ENCODE data around the gene TNFAIP8L2.

Gene TNFAIP8L2
- 0.86 to 6.2 (median 3.1) reads per million in 3 donors for total RNA-seq

DNA sequence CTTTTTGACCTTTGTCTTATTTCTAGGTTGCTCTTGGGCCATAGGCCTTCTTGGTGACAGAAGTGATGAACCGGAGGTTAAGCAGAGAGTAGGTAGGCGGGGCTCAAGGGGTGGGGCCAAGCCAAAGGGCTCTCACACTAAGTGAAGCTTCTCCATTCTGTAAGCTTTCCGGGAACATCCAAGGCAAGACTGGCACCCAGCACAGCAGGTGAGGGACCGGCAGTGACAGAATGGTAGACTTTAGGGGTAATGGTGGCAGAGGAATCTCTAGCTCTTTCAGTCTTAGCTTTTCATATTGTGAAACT, at the start of gene TNFAIP8L2:
TSS of gene TNFAIP8L2 (plus strand) at position 135 of the 305 bp plus-strand sequence. CDS start 2,049 bp downstream, outside the sequence.
- Histone ChIP-seq H3K4me3 (ENCODE audit: insufficient read depth, low read depth, low read length, poor library complexity, severe bottlenecking) (peak within 1 kb of the TSS; percentile 78), H3K9me3 (ENCODE audit: control insufficient read depth, low read length) (no peaks in the 10 kb centered on the region), H3K27me3 (replicated peaks; ENCODE audit: control insufficient read depth, insufficient read depth, low read length, poor library complexity, severe bottlenecking) (no peaks in the 10 kb centered on the region), H3K27ac (ENCODE audit: insufficient read depth, low read length, poor library complexity, severe bottlenecking) (peak within 1 kb of the TSS; percentile 64), H3K36me3 (ENCODE audit: control insufficient read depth, insufficient read depth, low read length) (peaks cover 8% of the 10 kb centered on the region), H3K4me1 (ENCODE audit: control insufficient read depth, insufficient read depth, low read length, poor library complexity, severe bottlenecking) (peaks cover 15% of the 10 kb centered on the region)
- peak; percentile 42 to 62 (median 55) for DNase-seq

DNA sequence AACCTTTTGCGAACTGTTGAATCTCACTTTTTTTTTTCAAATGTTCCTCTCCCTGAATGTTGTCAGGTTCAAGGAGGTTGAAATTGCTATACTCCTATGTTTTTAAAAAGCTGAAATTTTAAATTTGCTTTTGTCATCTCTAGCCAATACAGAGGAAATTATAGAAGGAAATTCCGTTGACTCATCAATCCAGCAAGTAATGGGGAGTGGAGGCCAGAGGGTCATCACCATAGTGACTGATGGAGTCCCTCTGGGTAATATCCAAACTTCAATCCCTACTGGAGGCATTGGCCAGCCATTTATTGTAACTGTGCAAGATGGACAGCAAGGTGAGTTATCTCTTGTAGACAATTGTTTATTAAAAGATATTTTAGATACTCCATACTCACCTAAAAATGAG, 49.6 kb upstream of the TNFAIP8L2 start:
- no peaks in the 10 kb centered on the region for H3K9me3 ChIP-seq (ENCODE audit: control insufficient read depth, low read length)
- peaks cover 7% of the 10 kb centered on the region for H3K36me3 ChIP-seq (ENCODE audit: control insufficient read depth, insufficient read depth, low read length)
- no peak overlapping the region for H3K27ac ChIP-seq (ENCODE audit: insufficient read depth, low read length, poor library complexity, severe bottlenecking)
- no peak for DNase-seq
- no peak overlapping the region for H3K4me3 ChIP-seq (ENCODE audit: insufficient read depth, low read depth, low read length, poor library complexity, severe bottlenecking)
- H3K27me3 ChIP-seq (replicated peaks; ENCODE audit: control insufficient read depth, insufficient read depth, low read length, poor library complexity, severe bottlenecking): no peaks in the 10 kb centered on the region
- no peaks in the 10 kb centered on the region for H3K4me1 ChIP-seq (ENCODE audit: control insufficient read depth, insufficient read depth, low read length, poor library complexity, severe bottlenecking)

DNA sequence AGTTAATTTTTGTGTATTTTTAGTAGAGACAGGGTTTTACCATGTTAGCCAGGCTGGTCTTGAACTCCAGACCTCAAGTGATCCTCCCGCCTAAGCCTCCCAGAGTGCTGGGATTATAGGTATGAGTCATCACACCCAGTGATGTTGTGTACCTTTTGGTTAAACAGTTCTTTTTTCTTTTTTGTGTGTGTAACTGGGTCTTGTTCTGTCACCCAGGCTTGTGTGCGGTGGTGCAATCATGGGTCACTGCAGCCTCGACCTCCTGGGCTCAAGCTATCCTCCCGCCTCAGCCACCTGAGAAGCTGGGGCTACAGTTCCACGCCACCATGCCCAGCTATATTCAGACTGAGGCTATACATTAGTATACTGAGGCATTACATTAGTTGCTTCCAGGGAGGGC, 48.1 kb upstream of the TNFAIP8L2 start:
- no peaks in the 10 kb centered on the region for H3K4me1 ChIP-seq (ENCODE audit: control insufficient read depth, insufficient read depth, low read length, poor library complexity, severe bottlenecking)
- H3K36me3 ChIP-seq (ENCODE audit: control insufficient read depth, insufficient read depth, low read length): peaks cover 4% of the 10 kb centered on the region
- no peak for DNase-seq
- H3K9me3 ChIP-seq (ENCODE audit: control insufficient read depth, low read length): no peaks in the 10 kb centered on the region
- H3K27ac ChIP-seq (ENCODE audit: insufficient read depth, low read length, poor library complexity, severe bottlenecking): no peak overlapping the region
- H3K27me3 ChIP-seq (replicated peaks; ENCODE audit: control insufficient read depth, insufficient read depth, low read length, poor library complexity, severe bottlenecking): no peaks in the 10 kb centered on the region
- H3K4me3 ChIP-seq (ENCODE audit: insufficient read depth, low read depth, low read length, poor library complexity, severe bottlenecking): no peak overlapping the region

DNA sequence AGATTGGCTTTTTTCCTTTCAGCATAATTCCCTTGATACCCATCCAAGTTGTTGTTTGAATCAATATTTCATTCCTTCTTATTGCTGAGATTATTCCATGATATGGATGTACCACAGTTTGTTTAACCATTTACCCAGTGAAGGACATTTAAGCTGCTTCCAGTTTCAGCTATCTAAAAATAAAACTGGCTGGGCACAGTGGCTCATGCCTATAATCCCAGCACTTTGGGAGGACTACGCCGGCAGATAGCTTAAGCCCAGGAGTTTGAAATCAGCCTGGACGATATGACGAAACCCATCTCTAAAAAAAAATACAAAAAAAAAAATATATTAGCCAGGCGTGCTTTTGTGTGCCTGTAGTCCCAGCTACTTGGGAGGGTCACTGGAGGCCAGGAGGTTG, 42.6 kb upstream of the TNFAIP8L2 start:
- Histone ChIP-seq H3K27ac (ENCODE audit: insufficient read depth, low read length, poor library complexity, severe bottlenecking) (no peak overlapping the region), H3K9me3 (ENCODE audit: control insufficient read depth, low read length) (no peaks in the 10 kb centered on the region), H3K27me3 (replicated peaks; ENCODE audit: control insufficient read depth, insufficient read depth, low read length, poor library complexity, severe bottlenecking) (no peaks in the 10 kb centered on the region), H3K4me3 (ENCODE audit: insufficient read depth, low read depth, low read length, poor library complexity, severe bottlenecking) (no peak overlapping the region), H3K4me1 (ENCODE audit: control insufficient read depth, insufficient read depth, low read length, poor library complexity, severe bottlenecking) (no peaks in the 10 kb centered on the region), H3K36me3 (ENCODE audit: control insufficient read depth, insufficient read depth, low read length) (no peaks in the 10 kb centered on the region)
- DNase-seq: no peak

DNA sequence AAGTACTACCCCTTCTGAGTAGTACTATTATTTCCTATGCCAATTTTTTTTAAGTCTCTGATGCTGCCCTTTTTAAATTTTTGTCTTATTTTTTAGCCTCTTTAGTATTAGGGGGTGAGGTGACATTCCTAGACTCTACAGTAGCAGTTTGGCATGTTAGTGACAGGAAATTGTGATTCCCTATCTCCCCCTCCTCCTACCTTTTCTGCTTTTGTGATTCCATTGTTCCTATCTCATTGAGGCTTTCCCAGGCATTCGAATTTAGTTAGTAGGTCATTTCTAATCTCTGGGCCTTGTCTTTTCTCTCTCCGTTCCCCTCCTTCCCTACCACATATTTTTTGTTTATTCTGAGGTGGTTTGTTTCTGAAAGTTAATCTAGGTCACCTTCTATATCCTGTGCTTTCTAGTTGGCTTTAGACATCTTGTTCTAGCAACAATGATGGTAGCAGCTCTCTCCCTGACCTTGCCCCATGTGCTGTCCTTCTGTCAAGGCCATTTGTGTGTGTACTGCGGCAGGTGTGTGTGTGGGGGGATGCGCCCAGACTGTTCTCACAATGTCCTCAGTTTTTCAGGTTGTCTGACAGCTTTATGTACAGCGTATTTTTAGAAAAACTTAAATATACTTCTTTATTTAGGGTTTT, 31.6 kb upstream of the TNFAIP8L2 start:
- no peak overlapping the region for H3K4me3 ChIP-seq (ENCODE audit: insufficient read depth, low read depth, low read length, poor library complexity, severe bottlenecking)
- H3K27ac ChIP-seq (ENCODE audit: insufficient read depth, low read length, poor library complexity, severe bottlenecking): no peak overlapping the region
- peaks cover 4% of the 10 kb centered on the region for H3K4me1 ChIP-seq (ENCODE audit: control insufficient read depth, insufficient read depth, low read length, poor library complexity, severe bottlenecking)
- no peak for DNase-seq
- no peaks in the 10 kb centered on the region for H3K36me3 ChIP-seq (ENCODE audit: control insufficient read depth, insufficient read depth, low read length)
- no peaks in the 10 kb centered on the region for H3K27me3 ChIP-seq (replicated peaks; ENCODE audit: control insufficient read depth, insufficient read depth, low read length, poor library complexity, severe bottlenecking)
- H3K9me3 ChIP-seq (ENCODE audit: control insufficient read depth, low read length): no peaks in the 10 kb centered on the region

DNA sequence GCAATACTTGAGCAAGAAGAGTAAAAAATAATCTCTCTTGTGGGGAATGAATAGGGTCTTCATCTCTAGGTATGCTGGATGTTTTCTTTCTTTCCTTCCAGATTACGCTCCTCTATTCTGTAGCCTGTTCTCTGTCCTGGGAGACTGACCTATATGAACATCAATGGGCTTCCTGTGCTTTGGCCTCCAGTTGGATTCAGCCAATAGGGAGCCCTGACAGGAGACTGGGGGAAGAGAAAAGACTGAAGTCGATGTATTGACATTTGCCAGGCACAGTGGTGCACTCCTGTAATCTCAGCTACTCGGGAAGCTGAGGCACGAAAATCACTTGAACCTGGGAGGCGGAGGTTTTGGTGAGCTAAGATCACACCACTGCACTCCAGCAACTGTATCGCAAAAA, 27.6 kb upstream of the TNFAIP8L2 start:
- Histone ChIP-seq H3K9me3 (ENCODE audit: control insufficient read depth, low read length) (no peaks in the 10 kb centered on the region), H3K36me3 (ENCODE audit: control insufficient read depth, insufficient read depth, low read length) (no peaks in the 10 kb centered on the region), H3K4me3 (ENCODE audit: insufficient read depth, low read depth, low read length, poor library complexity, severe bottlenecking) (no peak overlapping the region), H3K27me3 (replicated peaks; ENCODE audit: control insufficient read depth, insufficient read depth, low read length, poor library complexity, severe bottlenecking) (no peaks in the 10 kb centered on the region), H3K4me1 (ENCODE audit: control insufficient read depth, insufficient read depth, low read length, poor library complexity, severe bottlenecking) (peaks cover 4% of the 10 kb centered on the region), H3K27ac (ENCODE audit: insufficient read depth, low read length, poor library complexity, severe bottlenecking) (no peak overlapping the region)
- DNase-seq: no peak

DNA sequence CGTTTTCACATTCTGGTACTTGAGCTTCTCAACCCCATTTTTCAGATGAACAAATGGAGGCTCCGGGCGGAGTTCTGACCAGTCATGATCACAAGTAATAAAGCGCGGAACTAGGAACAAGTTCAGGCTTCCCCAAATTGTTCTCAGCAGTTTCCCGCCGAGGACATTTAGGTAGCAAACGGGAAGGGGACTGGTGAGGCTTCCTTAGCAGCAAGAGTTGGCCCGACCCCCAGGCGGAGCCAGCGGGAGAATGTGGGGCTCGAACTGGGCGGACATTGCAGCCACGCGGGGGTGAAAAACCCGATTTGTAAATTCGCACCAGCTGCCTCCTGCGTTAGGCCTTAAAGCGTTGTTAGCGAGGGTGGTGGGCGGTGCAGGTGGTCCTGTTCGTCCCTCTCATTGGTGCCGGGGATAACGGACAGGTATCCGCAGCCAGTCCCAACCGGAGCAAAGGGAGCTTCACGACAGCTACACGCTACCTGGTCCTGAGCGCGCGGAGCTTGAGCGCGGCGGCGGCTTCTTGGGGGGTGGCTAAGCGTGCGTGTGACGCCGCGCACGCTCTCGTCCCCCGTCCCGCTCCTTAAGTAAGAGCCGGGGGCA, 25.4 kb upstream of the TNFAIP8L2 start:
- no peaks in the 10 kb centered on the region for H3K36me3 ChIP-seq (ENCODE audit: control insufficient read depth, insufficient read depth, low read length)
- H3K4me1 ChIP-seq (ENCODE audit: control insufficient read depth, insufficient read depth, low read length, poor library complexity, severe bottlenecking): no peaks in the 10 kb centered on the region

DNA sequence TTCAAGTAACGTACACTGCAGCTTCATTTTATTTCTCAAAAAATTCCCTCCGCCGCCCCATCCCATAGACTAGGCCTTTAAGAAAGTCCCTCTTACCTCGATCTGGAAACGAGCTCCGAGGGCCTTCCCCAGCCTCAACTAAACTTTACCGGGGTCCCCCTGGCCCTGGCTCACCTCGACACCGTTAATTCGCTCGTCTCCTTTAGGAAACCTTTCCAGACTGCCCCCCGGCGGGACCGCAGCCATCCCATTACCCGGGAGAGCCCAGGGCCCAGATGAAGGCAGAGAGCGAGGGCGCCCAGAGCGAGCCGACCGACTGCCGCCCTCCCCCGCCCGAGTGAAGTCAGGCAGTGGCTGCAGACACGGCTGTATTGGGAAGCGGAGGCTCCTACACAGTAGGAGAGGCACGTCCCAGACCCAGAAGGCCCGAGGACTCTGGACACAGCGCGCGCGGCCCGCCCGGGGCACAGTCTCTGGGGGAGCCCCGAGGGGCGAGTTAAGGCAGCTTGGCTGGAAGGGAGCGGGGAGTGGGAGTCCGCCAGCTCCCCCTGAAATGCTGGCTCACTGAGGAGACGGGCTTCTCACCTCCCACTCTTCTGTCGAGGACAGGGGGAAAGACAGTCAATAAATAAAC, 24.6 kb upstream of the TNFAIP8L2 start:
- H3K4me1 ChIP-seq (ENCODE audit: control insufficient read depth, insufficient read depth, low read length, poor library complexity, severe bottlenecking): no peaks in the 10 kb centered on the region
- H3K27me3 ChIP-seq (replicated peaks; ENCODE audit: control insufficient read depth, insufficient read depth, low read length, poor library complexity, severe bottlenecking): no peaks in the 10 kb centered on the region
- no peak for DNase-seq
- peak overlapping the region; percentile 25 for H3K4me3 ChIP-seq (ENCODE audit: insufficient read depth, low read depth, low read length, poor library complexity, severe bottlenecking)
- no peaks in the 10 kb centered on the region for H3K36me3 ChIP-seq (ENCODE audit: control insufficient read depth, insufficient read depth, low read length)
- H3K9me3 ChIP-seq (ENCODE audit: control insufficient read depth, low read length): no peaks in the 10 kb centered on the region
- no peak overlapping the region for H3K27ac ChIP-seq (ENCODE audit: insufficient read depth, low read length, poor library complexity, severe bottlenecking)

More for the DNA sequence above, 25.4 kb upstream of the TNFAIP8L2 start:
- Histone ChIP-seq H3K4me3 (ENCODE audit: insufficient read depth, low read depth, low read length, poor library complexity, severe bottlenecking) (peak overlapping the region; percentile 25), H3K27ac (ENCODE audit: insufficient read depth, low read length, poor library complexity, severe bottlenecking) (no peak overlapping the region), H3K9me3 (ENCODE audit: control insufficient read depth, low read length) (no peaks in the 10 kb centered on the region), H3K27me3 (replicated peaks; ENCODE audit: control insufficient read depth, insufficient read depth, low read length, poor library complexity, severe bottlenecking) (no peaks in the 10 kb centered on the region)
- peak; percentile 18 to 52 (median 37) for DNase-seq

DNA sequence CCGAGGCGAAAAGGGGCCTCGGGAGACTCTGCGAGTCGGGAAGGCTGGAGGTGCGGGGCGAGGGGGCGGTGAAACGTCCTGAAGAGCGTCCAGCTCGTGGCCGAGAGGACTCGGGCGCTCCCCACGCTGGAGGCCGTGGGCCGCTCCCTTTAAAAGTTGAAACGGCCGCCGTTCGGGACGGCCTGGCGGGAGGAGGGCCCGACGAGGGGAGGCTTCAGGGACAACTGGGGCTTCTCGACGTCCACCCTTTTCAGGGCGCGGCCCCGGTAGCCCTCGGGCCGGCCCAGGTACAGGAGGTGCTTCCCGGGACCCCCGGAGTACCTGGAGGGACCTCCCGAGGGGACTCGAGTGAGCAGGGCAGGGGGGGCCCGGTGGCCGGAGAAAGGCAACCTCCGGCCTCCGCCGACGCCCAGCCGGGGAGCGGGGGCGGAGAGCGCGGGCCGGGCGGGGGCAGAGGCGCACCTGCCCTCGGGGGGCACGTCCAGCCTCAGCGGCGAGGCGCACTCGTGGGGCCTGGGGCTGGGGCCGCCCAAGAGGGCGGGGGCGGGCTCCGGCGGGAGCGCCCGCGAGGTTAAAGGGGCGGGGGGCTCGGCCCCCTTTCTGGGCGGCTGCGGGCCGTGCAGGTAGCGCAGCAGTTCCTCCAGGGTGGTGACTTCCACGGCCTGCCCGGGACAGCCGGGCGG, 24.0 kb upstream of the TNFAIP8L2 start:
- no peaks in the 10 kb centered on the region for H3K36me3 ChIP-seq (ENCODE audit: control insufficient read depth, insufficient read depth, low read length)
- H3K27ac ChIP-seq (ENCODE audit: insufficient read depth, low read length, poor library complexity, severe bottlenecking): no peak overlapping the region

More for the DNA sequence above, 24.0 kb upstream of the TNFAIP8L2 start:
- Histone ChIP-seq H3K4me3 (ENCODE audit: insufficient read depth, low read depth, low read length, poor library complexity, severe bottlenecking) (no peak overlapping the region), H3K27me3 (replicated peaks; ENCODE audit: control insufficient read depth, insufficient read depth, low read length, poor library complexity, severe bottlenecking) (no peaks in the 10 kb centered on the region), H3K9me3 (ENCODE audit: control insufficient read depth, low read length) (no peaks in the 10 kb centered on the region), H3K4me1 (ENCODE audit: control insufficient read depth, insufficient read depth, low read length, poor library complexity, severe bottlenecking) (no peaks in the 10 kb centered on the region)
- DNase-seq: no peak

All from effector memory CD4-positive, alpha-beta T cell (primary cell).